K562 (cell line): ENCODE data around the gene MBD4. TPM values are rescaled to one million over a fixed set of nuclear protein-coding genes. Genes with fewer than 3 reads are reported as not detected.
A peak's percentile ranks its signal among the peaks of the same experiment; 100 is the strongest.

Source experiments
- KLF10 ChIP-seq: fragments of 250-450 bp; sonication (Bioruptor Pico); IDR thresholded peaks from 2 replicates; pipeline ENCODE4 v1.6.1; 2021; ENCODE audit warnings: matching md5 sums
- PYGO2 ChIP-seq: fragments of 450-650 bp; IDR thresholded peaks from 2 replicates; pipeline ENCODE4 v1.6.1; 2016; ENCODE audit warnings: mild to moderate bottlenecking, missing genetic modification characterization, moderate library complexity, missing compliant biosample characterization
- RBM22 ChIP-seq: fragments of 200-400 bp; formaldehyde crosslinking; IDR thresholded peaks from 2 replicates; pipeline ENCODE4 v1.6.1; 2018; ENCODE audit warnings: low read length, low read depth; ENCODE audit not compliant: poor library complexity, severe bottlenecking
- RBM25 ChIP-seq: fragments of 200-400 bp; formaldehyde crosslinking; IDR thresholded peaks from 2 replicates; pipeline ENCODE4 v1.6.1; 2018; ENCODE audit warnings: low read length, low read depth, moderate library complexity; ENCODE audit not compliant: severe bottlenecking
- SMARCE1 ChIP-seq: fragments of 450-650 bp; IDR thresholded peaks from 2 replicates; pipeline ENCODE4 v1.7.1; 2016; ENCODE audit warnings: mild to moderate bottlenecking
- SREBF2 ChIP-seq: sonication (generic); formaldehyde crosslinking; IDR thresholded peaks from 2 replicates; pipeline ENCODE4 v1.4.0; 2020; ENCODE audit warnings: mild to moderate bottlenecking, missing genetic modification reagents
- TAF15 ChIP-seq: fragments of 200-400 bp; formaldehyde crosslinking; IDR thresholded peaks from 2 replicates; pipeline ENCODE4 v1.6.1; 2017; ENCODE audit warnings: mild to moderate bottlenecking, low read depth, low read length, moderate library complexity
- ZKSCAN3 ChIP-seq: fragments of 250-450 bp; sonication (Bioruptor Pico); IDR thresholded peaks from 2 replicates; pipeline ENCODE4 v1.4.0; 2020
- ZNF583 ChIP-seq: fragments of 250-450 bp; sonication (Bioruptor Pico); IDR thresholded peaks from 2 replicates; pipeline ENCODE4 v1.4.0; 2020
- ZNF76 ChIP-seq: fragments of 250-450 bp; sonication (Bioruptor Pico); IDR thresholded peaks from 2 replicates; pipeline ENCODE4 v1.4.0; 2020; ENCODE audit warnings: mild to moderate bottlenecking, moderate library complexity, borderline replicate concordance
- polyA plus RNA-seq, 8 experiments: library from polyadenylated mRNA; depleted of rRNA in 4 of 8; stranded (reverse) in 5 of 8; unstranded in 3 of 8; fragments of >200 nt; fragmentation: Nextera tagmentation in 2 of 8; fragmentation: Illumina TruSeq in 1 of 8; extraction: Ambion mirVana in 2 of 8; extraction: Trizol in 1 of 8; gene quantifications; 2 replicates each; pipeline versions ENCODE4 v1.2.1 to v1.2.3, GENCODE V29; 2011 to 2014; ENCODE audit warnings: inconsistent platforms in 1 of 8, missing spikeins in 1 of 8
- total RNA-seq, 7 experiments: library from RNA; depleted of rRNA in 6 of 7; stranded (reverse); fragments of >200 nt in 6 of 7; fragmentation: Illumina TruSeq in 2 of 7; extraction: Trizol in 2 of 7; gene quantifications; 2 replicates each; pipeline versions ENCODE4 v1.2.1 to v1.2.3, GENCODE V29; 2011 to 2021; ENCODE audit warnings: low replicate concordance in 1 of 7
- TF ChIP-seq, protein P1 (sequence below): fragments of 450-650 bp; IDR thresholded peaks from 2 replicates; pipeline ENCODE4 v1.6.1; 2016; ENCODE audit warnings: borderline replicate concordance
- TF ChIP-seq, protein P2 (sequence below): fragments of 250-450 bp; sonication (Bioruptor Pico); IDR thresholded peaks from 2 replicates; pipeline ENCODE4 v1.5.0; 2022; ENCODE audit warnings: mild to moderate bottlenecking
- TF ChIP-seq, protein P3 (sequence below): IDR thresholded peaks from 2 replicates; pipeline ENCODE4 v1.6.1; 2012; ENCODE audit warnings: low read depth, low read length, improper control_type of control experiment, borderline replicate concordance
- TF ChIP-seq, protein P4 (sequence below): fragments of 250-450 bp; sonication (Bioruptor Pico); IDR thresholded peaks from 2 replicates; pipeline ENCODE4 v1.8.0; 2022; ENCODE audit warnings: moderate library complexity, mild to moderate bottlenecking, inconsistent platforms

Gene MBD4
- total and polyA plus RNA-seq, 9 of the 15 experiments (the other 6 are each of a cell fraction or from before 2014, with no cell fraction given): 13.3 to 63.9 (median 39.0) TPM

DNA sequence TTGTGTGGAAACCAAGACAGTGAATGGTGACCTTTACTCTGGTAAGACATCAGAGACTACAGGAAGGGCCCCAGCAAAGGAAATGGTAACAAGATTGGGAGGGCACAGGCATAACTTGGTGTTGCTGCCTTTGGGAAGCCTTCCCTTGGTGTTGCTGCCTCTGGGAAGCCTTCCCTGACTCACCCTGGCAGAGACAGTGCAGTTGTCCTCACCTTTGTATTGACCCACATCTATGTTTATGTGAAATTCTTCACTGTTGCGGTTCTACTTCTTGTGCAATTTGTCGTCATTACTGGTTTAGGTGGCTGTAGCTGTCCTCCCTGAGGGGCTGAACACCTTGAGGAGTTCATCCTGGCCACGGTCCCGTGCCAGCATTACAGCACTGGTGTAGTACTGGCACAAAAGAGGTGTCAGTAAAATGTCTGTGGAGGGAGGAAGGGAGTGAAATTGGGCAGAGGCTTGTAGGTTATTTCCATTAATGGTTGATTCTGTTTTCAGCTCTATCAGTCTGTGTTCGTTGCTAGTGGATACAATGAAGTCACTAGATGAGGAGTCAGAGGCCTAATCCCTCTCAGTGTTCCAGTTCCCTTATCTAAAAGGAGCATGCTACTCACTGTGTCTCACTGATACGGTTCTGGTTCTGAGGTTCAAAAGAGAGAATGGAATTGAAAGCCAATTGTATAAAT lies 21.9 kb upstream of the MBD4 start (continued):
- TF ChIP-seq, protein P1, sequence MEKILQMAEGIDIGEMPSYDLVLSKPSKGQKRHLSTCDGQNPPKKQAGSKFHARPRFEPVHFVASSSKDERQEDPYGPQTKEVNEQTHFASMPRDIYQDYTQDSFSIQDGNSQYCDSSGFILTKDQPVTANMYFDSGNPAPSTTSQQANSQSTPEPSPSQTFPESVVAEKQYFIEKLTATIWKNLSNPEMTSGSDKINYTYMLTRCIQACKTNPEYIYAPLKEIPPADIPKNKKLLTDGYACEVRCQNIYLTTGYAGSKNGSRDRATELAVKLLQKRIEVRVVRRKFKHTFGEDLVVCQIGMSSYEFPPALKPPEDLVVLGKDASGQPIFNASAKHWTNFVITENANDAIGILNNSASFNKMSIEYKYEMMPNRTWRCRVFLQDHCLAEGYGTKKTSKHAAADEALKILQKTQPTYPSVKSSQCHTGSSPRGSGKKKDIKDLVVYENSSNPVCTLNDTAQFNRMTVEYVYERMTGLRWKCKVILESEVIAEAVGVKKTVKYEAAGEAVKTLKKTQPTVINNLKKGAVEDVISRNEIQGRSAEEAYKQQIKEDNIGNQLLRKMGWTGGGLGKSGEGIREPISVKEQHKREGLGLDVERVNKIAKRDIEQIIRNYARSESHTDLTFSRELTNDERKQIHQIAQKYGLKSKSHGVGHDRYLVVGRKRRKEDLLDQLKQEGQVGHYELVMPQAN: no peak
- TF ChIP-seq, protein P2, sequence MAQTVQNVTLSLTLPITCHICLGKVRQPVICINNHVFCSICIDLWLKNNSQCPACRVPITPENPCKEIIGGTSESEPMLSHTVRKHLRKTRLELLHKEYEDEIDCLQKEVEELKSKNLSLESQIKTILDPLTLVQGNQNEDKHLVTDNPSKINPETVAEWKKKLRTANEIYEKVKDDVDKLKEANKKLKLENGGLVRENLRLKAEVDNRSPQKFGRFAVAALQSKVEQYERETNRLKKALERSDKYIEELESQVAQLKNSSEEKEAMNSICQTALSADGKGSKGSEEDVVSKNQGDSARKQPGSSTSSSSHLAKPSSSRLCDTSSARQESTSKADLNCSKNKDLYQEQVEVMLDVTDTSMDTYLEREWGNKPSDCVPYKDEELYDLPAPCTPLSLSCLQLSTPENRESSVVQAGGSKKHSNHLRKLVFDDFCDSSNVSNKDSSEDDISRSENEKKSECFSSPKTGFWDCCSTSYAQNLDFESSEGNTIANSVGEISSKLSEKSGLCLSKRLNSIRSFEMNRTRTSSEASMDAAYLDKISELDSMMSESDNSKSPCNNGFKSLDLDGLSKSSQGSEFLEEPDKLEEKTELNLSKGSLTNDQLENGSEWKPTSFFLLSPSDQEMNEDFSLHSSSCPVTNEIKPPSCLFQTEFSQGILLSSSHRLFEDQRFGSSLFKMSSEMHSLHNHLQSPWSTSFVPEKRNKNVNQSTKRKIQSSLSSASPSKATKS (CRISPR knock-in tag): no peak
- no peak for TF ChIP-seq ZNF76 (CRISPR knock-in tag)
- no peak for TF ChIP-seq TAF15
- TF ChIP-seq, protein P3, sequence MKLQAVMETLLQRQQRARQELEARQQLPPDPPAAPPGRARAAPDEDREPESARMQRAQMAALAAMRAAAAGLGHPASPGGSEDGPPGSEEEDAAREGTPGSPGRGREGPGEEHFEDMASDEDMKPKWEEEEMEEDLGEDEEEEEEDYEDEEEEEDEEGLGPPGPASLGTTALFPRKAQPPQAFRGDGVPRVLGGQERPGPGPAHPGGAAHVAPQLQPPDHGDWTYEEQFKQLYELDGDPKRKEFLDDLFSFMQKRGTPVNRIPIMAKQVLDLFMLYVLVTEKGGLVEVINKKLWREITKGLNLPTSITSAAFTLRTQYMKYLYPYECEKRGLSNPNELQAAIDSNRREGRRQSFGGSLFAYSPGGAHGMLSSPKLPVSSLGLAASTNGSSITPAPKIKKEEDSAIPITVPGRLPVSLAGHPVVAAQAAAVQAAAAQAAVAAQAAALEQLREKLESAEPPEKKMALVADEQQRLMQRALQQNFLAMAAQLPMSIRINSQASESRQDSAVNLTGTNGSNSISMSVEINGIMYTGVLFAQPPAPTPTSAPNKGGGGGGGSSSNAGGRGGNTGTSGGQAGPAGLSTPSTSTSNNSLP: peak; percentile 70; the same call in 1 of the 2 replicates
- no peak for TF ChIP-seq RBM25
- TF ChIP-seq, protein P4, sequence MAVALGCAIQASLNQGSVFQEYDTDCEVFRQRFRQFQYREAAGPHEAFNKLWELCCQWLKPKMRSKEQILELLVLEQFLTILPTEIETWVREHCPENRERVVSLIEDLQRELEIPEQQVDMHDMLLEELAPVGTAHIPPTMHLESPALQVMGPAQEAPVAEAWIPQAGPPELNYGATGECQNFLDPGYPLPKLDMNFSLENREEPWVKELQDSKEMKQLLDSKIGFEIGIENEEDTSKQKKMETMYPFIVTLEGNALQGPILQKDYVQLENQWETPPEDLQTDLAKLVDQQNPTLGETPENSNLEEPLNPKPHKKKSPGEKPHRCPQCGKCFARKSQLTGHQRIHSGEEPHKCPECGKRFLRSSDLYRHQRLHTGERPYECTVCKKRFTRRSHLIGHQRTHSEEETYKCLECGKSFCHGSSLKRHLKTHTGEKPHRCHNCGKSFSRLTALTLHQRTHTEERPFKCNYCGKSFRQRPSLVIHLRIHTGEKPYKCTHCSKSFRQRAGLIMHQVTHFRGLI (CRISPR knock-in tag): no peak
- no peak for TF ChIP-seq KLF10
- no peak for TF ChIP-seq ZNF583 (CRISPR knock-in tag)
- TF ChIP-seq SMARCE1: peak; percentile 96
- TF ChIP-seq RBM22: no peak
- 0 out of 2 replicates have a peak, but pooled peaks have one; percentile 63 for TF ChIP-seq PYGO2 (tag)
- TF ChIP-seq SREBF2: no peak
- TF ChIP-seq ZKSCAN3: no peak
